Measurements from ENCODE around the gene LDLRAD3.

Gene LDLRAD3

GRCh38 chr11:35980686-35981390, 37.0 kb downstream of the LDLRAD3 start:
- TF ChIP-seq GATA1 (IDR thresholded peaks at IDR 0.05; ENCODE audit: low read depth, low read length) = no peak
- TF ChIP-seq POLR2A (IDR thresholded peaks at IDR 0.05; ENCODE audit: low read length) = no peak
- no peak for DNase-seq

- no peak for DNase-seq
- no peak for TF ChIP-seq GATA1 (IDR thresholded peaks at IDR 0.05; ENCODE audit: low read depth, low read length)
- TF ChIP-seq POLR2A (IDR thresholded peaks at IDR 0.05; ENCODE audit: low read length) = no peak
Observed at GRCh38 chr11:35981581-35981980, 37.7 kb downstream of the LDLRAD3 start.

- no peak for DNase-seq
- TF ChIP-seq POLR2A (IDR thresholded peaks at IDR 0.05; ENCODE audit: low read length) = no peak
- TF ChIP-seq GATA1 (IDR thresholded peaks at IDR 0.05; ENCODE audit: low read depth, low read length) = no peak
Observed at GRCh38 chr11:35982061-35982460, 38.2 kb downstream of the LDLRAD3 start.

DNA sequence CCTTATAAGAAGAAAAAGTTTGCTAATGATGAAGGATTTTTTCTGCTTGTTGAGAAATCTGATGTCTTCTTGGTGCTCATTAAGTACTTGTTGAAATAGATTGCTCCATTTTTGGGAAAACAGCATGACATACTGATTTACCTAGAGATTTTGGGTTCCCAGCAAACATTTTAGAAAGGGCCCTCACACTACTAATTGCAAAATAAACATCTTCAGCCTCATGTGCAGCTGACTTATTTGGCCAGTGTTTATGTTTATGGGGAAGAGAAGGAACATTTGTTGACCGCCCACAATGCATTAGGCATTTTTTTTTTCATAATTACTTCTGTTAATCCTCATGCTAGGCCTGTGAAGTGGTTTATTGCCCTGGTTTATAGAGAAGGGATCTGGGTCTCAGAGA, 40.1 kb downstream of the LDLRAD3 start:
- DNase-seq = no peak
- TF ChIP-seq GATA1 (IDR thresholded peaks at IDR 0.05; ENCODE audit: low read depth, low read length) (no peak), POLR2A (IDR thresholded peaks at IDR 0.05; ENCODE audit: low read length) (no peak)

GRCh38 chr11:35986947-35987346, 43.1 kb downstream of the LDLRAD3 start:
- TF ChIP-seq GATA1 (IDR thresholded peaks at IDR 0.05; ENCODE audit: low read depth, low read length) = no peak
- TF ChIP-seq POLR2A (IDR thresholded peaks at IDR 0.05; ENCODE audit: low read length) = no peak
- no peak for DNase-seq

- no peak for DNase-seq
- TF ChIP-seq GATA1 (IDR thresholded peaks at IDR 0.05; ENCODE audit: low read depth, low read length) (no peak), POLR2A (IDR thresholded peaks at IDR 0.05; ENCODE audit: low read length) (no peak)
Observed at GRCh38 chr11:35990170-35990569, 46.3 kb downstream of the LDLRAD3 start.

GRCh38 chr11:35990816-35991215, 47.0 kb downstream of the LDLRAD3 start:
- no peak for DNase-seq
- TF ChIP-seq GATA1 (IDR thresholded peaks at IDR 0.05; ENCODE audit: low read depth, low read length) (no peak), POLR2A (IDR thresholded peaks at IDR 0.05; ENCODE audit: low read length) (no peak)

DNA sequence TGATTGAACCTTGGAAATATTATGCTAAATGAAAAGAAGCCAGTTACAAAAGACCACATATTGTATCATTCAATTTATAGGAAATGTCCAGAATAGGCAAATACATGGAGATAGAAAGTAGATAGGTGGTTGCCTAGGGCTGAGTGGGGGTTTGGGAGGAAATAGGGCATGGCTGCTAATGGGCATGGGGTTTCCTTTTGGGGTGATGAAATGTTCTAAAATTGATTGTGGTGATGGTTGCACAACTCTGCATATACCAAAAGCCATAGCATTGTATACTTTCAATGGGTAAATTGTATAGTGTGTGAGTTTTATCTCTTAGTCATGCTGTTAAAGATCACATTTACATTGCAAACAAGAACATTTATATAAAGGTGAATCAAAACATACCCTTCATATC, 48.7 kb downstream of the LDLRAD3 start:
- TF ChIP-seq POLR2A (IDR thresholded peaks at IDR 0.05; ENCODE audit: low read length) = no peak

DNA sequence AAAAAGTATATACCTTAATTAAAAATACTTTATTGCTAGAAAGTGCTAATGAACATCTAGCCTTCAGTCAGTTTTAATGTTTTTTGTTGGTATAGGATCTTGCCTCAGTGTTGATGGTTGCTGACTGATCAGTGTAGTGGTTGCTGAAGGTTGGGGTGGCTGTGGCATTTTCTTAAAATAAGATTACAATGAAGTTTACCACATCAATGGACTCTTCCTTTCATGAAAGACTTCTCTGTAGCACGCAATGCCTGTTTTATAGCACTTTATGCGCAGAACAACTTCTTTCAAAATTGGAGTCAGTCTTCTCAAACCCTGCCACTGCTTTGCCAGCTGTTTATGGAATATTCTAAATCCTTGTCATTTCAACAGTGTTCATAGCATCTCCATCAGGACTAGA, 50.6 kb downstream of the LDLRAD3 start:
- TF ChIP-seq POLR2A (IDR thresholded peaks at IDR 0.05; ENCODE audit: low read length) = no peak
- no peak for TF ChIP-seq GATA1 (IDR thresholded peaks at IDR 0.05; ENCODE audit: low read depth, low read length)
- no peak for DNase-seq

More for the DNA sequence above, 48.7 kb downstream of the LDLRAD3 start:
- no peak for DNase-seq

DNA sequence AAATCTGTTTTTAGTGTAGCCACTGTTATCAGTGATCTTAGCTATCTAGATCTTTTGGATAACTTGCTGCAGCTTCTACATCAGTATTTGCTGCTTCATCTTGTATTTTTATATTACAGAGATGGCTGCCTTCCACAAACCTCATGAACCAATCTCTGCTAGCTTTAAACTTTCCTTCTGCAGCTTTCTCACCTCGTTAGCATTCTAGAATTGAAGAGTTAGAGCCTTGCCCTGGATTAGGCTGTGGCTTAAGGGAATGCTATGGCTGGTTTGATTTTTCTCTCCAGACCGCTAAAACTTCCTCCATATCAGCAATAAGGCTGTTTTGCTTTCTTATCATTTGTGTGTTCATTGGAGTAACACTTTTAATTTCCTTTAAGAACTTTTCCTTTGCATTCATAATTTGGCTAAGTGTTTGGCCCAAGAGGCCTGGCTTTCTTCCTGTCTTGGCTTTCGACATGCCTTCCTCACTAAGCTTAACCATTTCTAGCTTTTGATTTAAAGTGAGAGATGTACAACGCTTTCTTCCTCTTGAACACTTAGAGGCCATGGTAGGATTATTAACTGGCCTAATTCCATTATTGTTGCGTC, 51.9 kb downstream of the LDLRAD3 start:
- DNase-seq = no peak
- TF ChIP-seq GATA1 (IDR thresholded peaks at IDR 0.05; ENCODE audit: low read depth, low read length) = no peak

- DNase-seq = no peak
Observed at GRCh38 chr11:35997902-35998520, 54.1 kb downstream of the LDLRAD3 start.

GRCh38 chr11:35998634-35999033, 54.8 kb downstream of the LDLRAD3 start:
- no peak for DNase-seq
- no peak for TF ChIP-seq GATA1 (IDR thresholded peaks at IDR 0.05; ENCODE audit: low read depth, low read length)
- TF ChIP-seq POLR2A (IDR thresholded peaks at IDR 0.05; ENCODE audit: low read length) = no peak

More at GRCh38 chr11:35997902-35998520, 54.1 kb downstream of the LDLRAD3 start:
- TF ChIP-seq POLR2A (IDR thresholded peaks at IDR 0.05; ENCODE audit: low read length) (no peak), GATA1 (IDR thresholded peaks at IDR 0.05; ENCODE audit: low read depth, low read length) (no peak)

- DNase-seq = no peak
Observed at GRCh38 chr11:36000616-36001190, 56.8 kb downstream of the LDLRAD3 start.

DNA sequence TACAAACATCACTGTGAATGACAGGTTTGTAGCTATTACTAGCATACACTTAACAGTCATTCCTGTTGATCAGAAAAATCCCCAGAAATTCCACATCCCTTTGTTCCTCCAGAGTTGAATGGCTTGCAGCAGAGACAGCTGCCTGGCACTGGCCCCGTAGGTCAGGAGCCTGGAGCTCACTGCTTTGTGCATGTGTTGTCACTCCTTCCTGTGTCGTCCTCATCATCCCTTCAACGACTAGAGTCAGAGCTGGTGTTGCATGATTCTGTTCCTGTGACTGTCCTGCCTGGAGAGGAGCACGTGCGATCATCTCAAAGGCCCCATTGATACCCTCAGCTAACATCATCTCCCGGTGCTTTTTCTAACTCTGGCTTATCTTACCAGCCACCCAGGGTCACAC, 58.3 kb downstream of the LDLRAD3 start:
- no peak for DNase-seq
- TF ChIP-seq GATA1 (IDR thresholded peaks at IDR 0.05; ENCODE audit: low read depth, low read length) (no peak), POLR2A (IDR thresholded peaks at IDR 0.05; ENCODE audit: low read length) (no peak)

More at GRCh38 chr11:36000616-36001190, 56.8 kb downstream of the LDLRAD3 start:
- TF ChIP-seq POLR2A (IDR thresholded peaks at IDR 0.05; ENCODE audit: low read length) (no peak), GATA1 (IDR thresholded peaks at IDR 0.05; ENCODE audit: low read depth, low read length) (no peak)

All from erythroblast (primary cell).